H9 (cell line): ENCODE data around the gene GLRA2. TPM values are rescaled to one million over a fixed set of nuclear protein-coding genes. Genes with fewer than 3 reads are reported as not detected.

ENCODE experiments used
- DNase-seq: peaks from one replicate; pipeline ENCODE4 v3.0.0-alpha.2; 2017
- H2AFZ ChIP-seq: one replicate; pipeline ENCODE4 v1.6.1; 2013; ENCODE audit warnings: mild to moderate bottlenecking, low read length, control low read depth, moderate library complexity
- H2AK5ac ChIP-seq: 2 replicates; pipeline ENCODE4 v1.6.1; 2013; ENCODE audit warnings: low read length, control low read depth, mixed read lengths; ENCODE audit not compliant: insufficient read length
- H2BK120ac ChIP-seq: one replicate; pipeline ENCODE4 v1.6.1; 2013; ENCODE audit warnings: low read depth, mild to moderate bottlenecking, low read length, control low read depth, inconsistent platforms; ENCODE audit not compliant: poor library complexity, severe bottlenecking
- H2BK12ac ChIP-seq: 2 replicates; pipeline ENCODE4 v1.6.1; 2013; ENCODE audit warnings: low read length, control low read depth, mixed read lengths, low read depth; ENCODE audit not compliant: insufficient read length
- H2BK15ac ChIP-seq: 2 replicates; pipeline ENCODE4 v1.6.1; 2013; ENCODE audit warnings: low read depth, low read length, control low read depth
- H2BK20ac ChIP-seq: one replicate; pipeline ENCODE4 v1.6.1; 2013; ENCODE audit warnings: low read depth, mild to moderate bottlenecking, low read length, control low read depth, inconsistent platforms; ENCODE audit not compliant: poor library complexity, severe bottlenecking
- H2BK5ac ChIP-seq: 2 replicates; pipeline ENCODE4 v1.6.1; 2013; ENCODE audit warnings: low read length, control low read depth, mixed read lengths; ENCODE audit not compliant: insufficient read length
- H3K14ac ChIP-seq: 2 replicates; pipeline ENCODE4 v1.6.1; 2013; ENCODE audit warnings: low read length, control low read depth; ENCODE audit not compliant: insufficient read depth
- H3K18ac ChIP-seq: 2 replicates; pipeline ENCODE4 v1.6.1; 2013; ENCODE audit warnings: low read depth, mild to moderate bottlenecking, mixed read lengths, low read length, control low read depth; ENCODE audit not compliant: insufficient read length
- H3K23ac ChIP-seq: 2 replicates; pipeline ENCODE4 v1.6.1; 2013; ENCODE audit warnings: low read length, control low read depth, mixed read lengths, low read depth; ENCODE audit not compliant: insufficient read length
- H3K23me2 ChIP-seq: 2 replicates; pipeline ENCODE4 v1.6.1; 2013; ENCODE audit warnings: low read depth, mild to moderate bottlenecking, mixed read lengths, low read length, control low read depth; ENCODE audit not compliant: insufficient read length, poor library complexity, severe bottlenecking
- H3K27ac ChIP-seq: 2 replicates; pipeline ENCODE4 v1.5.1; 2013; ENCODE audit warnings: low read length, control low read depth, mixed read lengths, low read depth; ENCODE audit not compliant: insufficient read length
- H3K27me3 ChIP-seq: 2 replicates; pipeline ENCODE4 v1.6.1; 2013; ENCODE audit warnings: low read length, control low read depth, inconsistent platforms; ENCODE audit not compliant: insufficient read depth
- H3K4ac ChIP-seq: 2 replicates; pipeline ENCODE4 v1.6.1; 2013; ENCODE audit warnings: low read depth, mild to moderate bottlenecking, control low read depth, inconsistent platforms, low read length, moderate library complexity
- H3K4me1 ChIP-seq: 2 replicates; pipeline ENCODE4 v1.6.1; 2013; ENCODE audit warnings: low read length, control low read depth, inconsistent platforms; ENCODE audit not compliant: insufficient read depth
- H3K4me2 ChIP-seq: 2 replicates; pipeline ENCODE4 v1.6.1; 2013; ENCODE audit warnings: low read length, control low read depth, mixed read lengths; ENCODE audit not compliant: insufficient read length, insufficient read depth
- H3K56ac ChIP-seq: 2 replicates; pipeline ENCODE4 v1.6.1; 2013; ENCODE audit warnings: low read depth, mild to moderate bottlenecking, mixed read lengths, low read length, control low read depth; ENCODE audit not compliant: insufficient read length
- H3K79me1 ChIP-seq: 2 replicates; pipeline ENCODE4 v1.6.1; 2013; ENCODE audit warnings: low read depth, mild to moderate bottlenecking, moderate library complexity, low read length, control low read depth, inconsistent platforms; ENCODE audit not compliant: insufficient read depth, poor library complexity, severe bottlenecking
- H3K79me2 ChIP-seq: 2 replicates; pipeline ENCODE4 v1.6.1; 2013; ENCODE audit warnings: low read length, control low read depth, inconsistent platforms; ENCODE audit not compliant: insufficient read depth
- H3K9ac ChIP-seq: 2 replicates; pipeline ENCODE4 v1.6.1; 2013; ENCODE audit warnings: low read length, control low read depth, mixed read lengths; ENCODE audit not compliant: insufficient read length; ENCODE audit errors: extremely low read depth
- H3K9me3 ChIP-seq: one replicate; pipeline ENCODE4 v1.6.1; 2013; ENCODE audit warnings: low read depth, low read length, inconsistent platforms; ENCODE audit not compliant: control insufficient read depth
- H3T11ph ChIP-seq: one replicate; pipeline ENCODE4 v1.6.1; 2013; ENCODE audit warnings: mild to moderate bottlenecking, low read length, control low read depth, inconsistent platforms
- H4K20me1 ChIP-seq: one replicate; pipeline ENCODE4 v1.6.1; 2013; ENCODE audit not compliant: control insufficient read depth, insufficient read length, insufficient read depth
- H4K5ac ChIP-seq: 2 replicates; pipeline ENCODE4 v1.6.1; 2013; ENCODE audit warnings: low read depth, mild to moderate bottlenecking, mixed read lengths, low read length, control low read depth; ENCODE audit not compliant: insufficient read length
- H4K8ac ChIP-seq: replicated peaks from 2 replicates; pipeline ENCODE4 v1.6.1; 2013; ENCODE audit warnings: low read length, control low read depth, mixed read lengths, low read depth; ENCODE audit not compliant: insufficient read length
- H4K91ac ChIP-seq: 2 replicates; pipeline ENCODE4 v1.6.1; 2013; ENCODE audit warnings: low read depth, mild to moderate bottlenecking, moderate library complexity, mixed read lengths, low read length, control low read depth; ENCODE audit not compliant: insufficient read length
- H3K27ac Mint-ChIP-seq, 3 experiments: 2 replicates in 2 of 3; 3 replicates in 1 of 3; pipeline ENCODE4 v1.8.0; 2020 to 2021; ENCODE audit warnings: mixed read lengths in 3 of 3, mild to moderate bottlenecking in 1 of 3, moderate library complexity in 1 of 3
- H3K27me3 Mint-ChIP-seq: 2 replicates; pipeline ENCODE4 v1.8.0; 2021; ENCODE audit warnings: low read depth, mild to moderate bottlenecking, moderate library complexity, mixed read lengths
- H3K36me3 Mint-ChIP-seq, 3 experiments: 2 replicates in 2 of 3; 3 replicates in 1 of 3; pipeline ENCODE4 v1.8.0; 2020 to 2021; ENCODE audit warnings: low read depth in 3 of 3, mixed read lengths in 3 of 3; ENCODE audit not compliant: insufficient read depth in 1 of 3
- H3K4me1 Mint-ChIP-seq, 2 experiments: 2 replicates each; pipeline ENCODE4 v1.8.0; 2020; ENCODE audit warnings: mixed read lengths in 2 of 2
- H3K4me3 Mint-ChIP-seq, 2 experiments: 2 replicates in 1 of 2; 3 replicates in 1 of 2; pipeline ENCODE4 v1.8.0; 2020 to 2021; ENCODE audit warnings: mild to moderate bottlenecking in 2 of 2, mixed read lengths in 2 of 2, moderate library complexity in 1 of 2
- H3K9me3 Mint-ChIP-seq, 2 experiments: 2 replicates in 1 of 2; 3 replicates in 1 of 2; pipeline ENCODE4 v1.8.0; 2020; ENCODE audit warnings: mild to moderate bottlenecking in 2 of 2, mixed read lengths in 2 of 2, moderate library complexity in 1 of 2
- CTCF ChIP-seq: fragments of 200-600 bp; sonication (generic); conservative IDR thresholded peaks from 3 replicates; pipeline ENCODE4 v1.8.0; 2021; ENCODE audit warnings: antibody characterized with exemption, mild to moderate bottlenecking
- WGBS: extraction: QIAGEN DNeasy Blood & Tissue Kit; methylation state at CpG from one replicate; pipeline ENCODE4 v1.1.7; 2013; ENCODE audit warnings: missing lambda C conversion rate, low lambda C conversion rate, mixed read lengths; ENCODE audit not compliant: insufficient read length; ENCODE audit errors: extremely low coverage; 5-methylcytosine and 5-hydroxymethylcytosine counted together
- total RNA-seq: library from RNA; stranded (reverse); gene quantifications from 2 replicates; pipeline ENCODE4 v1.2.1, GENCODE V29; 2021

GLRA2 gene
- total RNA-seq, 1 experiment from 2014 or later = not detected

DNA sequence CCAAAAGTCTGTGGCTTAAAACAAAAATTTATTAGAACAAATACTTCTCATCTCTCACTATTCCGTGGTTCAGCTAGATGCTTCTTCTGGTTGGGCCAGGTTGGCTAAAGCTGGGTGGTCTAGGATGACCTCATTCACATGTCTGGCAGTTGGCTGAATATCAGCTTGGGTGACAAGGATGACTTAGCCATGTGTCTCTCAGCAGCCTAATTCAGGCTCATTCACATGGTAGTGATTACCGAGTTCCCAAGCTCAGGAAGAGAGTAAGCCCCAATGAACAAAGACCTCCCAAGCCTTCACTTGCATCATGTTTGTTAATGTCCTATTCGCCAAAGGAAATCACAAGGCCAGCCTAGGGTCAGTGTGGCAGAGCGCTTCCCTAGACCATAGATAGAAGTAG, 224.1 kb downstream of the GLRA2 start:
- no peaks in the 10 kb centered on the region for H3K27me3 ChIP-seq
- H3K56ac ChIP-seq = no peak overlapping the region
- no peak overlapping the region for H2AFZ ChIP-seq
- H2AK5ac ChIP-seq = no peak overlapping the region
- peaks cover 3 to 8% (median 5%) of the 10 kb centered on the region in 3 experiments; a peak in 4 of 7 replicates for H3K36me3 Mint-ChIP-seq
- H3K4me1 ChIP-seq = no peaks in the 10 kb centered on the region
- no peaks in the 10 kb centered on the region for H4K20me1 ChIP-seq
- no peak overlapping the region for H2BK5ac ChIP-seq
- WGBS = no CpG with 5 or more reads among the region's 4 CpGs
- no peaks in the 10 kb centered on the region for H3K79me2 ChIP-seq
- H3K27me3 Mint-ChIP-seq = no peaks in the 10 kb centered on the region
- H3K23ac ChIP-seq = no peak overlapping the region
- no peak overlapping the region for H3K18ac ChIP-seq
- H2BK20ac ChIP-seq = no peak overlapping the region
- H3K27ac Mint-ChIP-seq = no peak overlapping the region; a peak in 1 of 7 replicates
- H3K4me3 Mint-ChIP-seq = no peak overlapping the region
- no peak for DNase-seq
- no peak overlapping the region for H2BK12ac ChIP-seq
- H3K4ac ChIP-seq = no peak overlapping the region
- H3K9ac ChIP-seq = no peak overlapping the region
- TF ChIP-seq CTCF = no peak
- peaks cover 12 to 14% of the 10 kb centered on the region in 2 experiments for H3K4me1 Mint-ChIP-seq
- H3K14ac ChIP-seq = no peak overlapping the region
- H3K4me2 ChIP-seq = no peak overlapping the region
- no peaks in the 10 kb centered on the region for H3K23me2 ChIP-seq
- peaks cover 17% of the 10 kb centered on the region for H3K9me3 ChIP-seq
- peaks cover 61 to 65% of the 10 kb centered on the region in 2 experiments for H3K9me3 Mint-ChIP-seq
- no peak overlapping the region for H4K8ac ChIP-seq
- H4K5ac ChIP-seq = no peak overlapping the region
- H2BK120ac ChIP-seq = no peak overlapping the region
- H3T11ph ChIP-seq = no peak overlapping the region
- H2BK15ac ChIP-seq = no peak overlapping the region
- no peak overlapping the region for H4K91ac ChIP-seq
- no peaks in the 10 kb centered on the region for H3K79me1 ChIP-seq
- H3K27ac ChIP-seq = no peak overlapping the region
